Measurements from ENCODE around the gene SLC29A3. TPM values are rescaled to one million over a fixed set of nuclear protein-coding genes. Genes with fewer than 3 reads are reported as not detected.

Gene SLC29A3
- total RNA-seq (ENCODE audit: low replicate concordance) = 2.5 and 9.0 TPM in 2 replicates

- no peaks in the 10 kb centered on the region for H3K36me3 ChIP-seq
- peak; percentile 94 for DNase-seq (ENCODE audit: low spot score)
- no peaks in the 10 kb centered on the region for H3K27me3 ChIP-seq
- H3K4me1 ChIP-seq = peaks cover 33% of the 10 kb centered on the region
- H3K27ac ChIP-seq = no peak within 1 kb of the TSS
- peaks cover 34% of the 10 kb centered on the region for H3K4me1 Mint-ChIP-seq
- peak within 1 kb of the TSS; percentile 96 for H3K4me3 Mint-ChIP-seq
- H3K27ac Mint-ChIP-seq = no peak within 1 kb of the TSS
- H4K20me1 ChIP-seq (ENCODE audit: low read depth) = no peaks in the 10 kb centered on the region
- H2AFZ ChIP-seq (replicated peaks) = peak within 1 kb of the TSS; percentile 99
- no peaks in the 10 kb centered on the region for H3K27me3 Mint-ChIP-seq (ENCODE audit: insufficient read depth, low read depth)
- no peak within 1 kb of the TSS for H3K9ac ChIP-seq
- H3K4me3 ChIP-seq = peak within 1 kb of the TSS; percentile 84
- no peak for TF ChIP-seq EZH2 (IDR thresholded peaks at IDR 0.05)
- TF ChIP-seq EZH2phosphoT487 (IDR thresholded peaks at IDR 0.05) = no peak
- TF ChIP-seq CTCF (IDR thresholded peaks at IDR 0.05) = peak; percentile 75
- no peaks in the 10 kb centered on the region for H3K9me3 ChIP-seq (ENCODE audit: low read depth)
- peak within 1 kb of the TSS; percentile 90 for H3K4me2 ChIP-seq
- H3K36me3 Mint-ChIP-seq = peaks cover 2% of the 10 kb centered on the region
- H3K9me3 Mint-ChIP-seq = no peaks in the 10 kb centered on the region
- H3K79me2 ChIP-seq (ENCODE audit: low read depth) = no peaks in the 10 kb centered on the region
- peaks cover 20% of the 10 kb centered on the region for H3F3A ChIP-seq (ENCODE audit: low read depth)
Measured at GRCh38 chr10:71319042-71319799, at the start of gene SLC29A3. TSS of gene SLC29A3 (plus strand) at chr10:71319259. CDS start at chr10:71319310, 51 bp downstream.

DNA sequence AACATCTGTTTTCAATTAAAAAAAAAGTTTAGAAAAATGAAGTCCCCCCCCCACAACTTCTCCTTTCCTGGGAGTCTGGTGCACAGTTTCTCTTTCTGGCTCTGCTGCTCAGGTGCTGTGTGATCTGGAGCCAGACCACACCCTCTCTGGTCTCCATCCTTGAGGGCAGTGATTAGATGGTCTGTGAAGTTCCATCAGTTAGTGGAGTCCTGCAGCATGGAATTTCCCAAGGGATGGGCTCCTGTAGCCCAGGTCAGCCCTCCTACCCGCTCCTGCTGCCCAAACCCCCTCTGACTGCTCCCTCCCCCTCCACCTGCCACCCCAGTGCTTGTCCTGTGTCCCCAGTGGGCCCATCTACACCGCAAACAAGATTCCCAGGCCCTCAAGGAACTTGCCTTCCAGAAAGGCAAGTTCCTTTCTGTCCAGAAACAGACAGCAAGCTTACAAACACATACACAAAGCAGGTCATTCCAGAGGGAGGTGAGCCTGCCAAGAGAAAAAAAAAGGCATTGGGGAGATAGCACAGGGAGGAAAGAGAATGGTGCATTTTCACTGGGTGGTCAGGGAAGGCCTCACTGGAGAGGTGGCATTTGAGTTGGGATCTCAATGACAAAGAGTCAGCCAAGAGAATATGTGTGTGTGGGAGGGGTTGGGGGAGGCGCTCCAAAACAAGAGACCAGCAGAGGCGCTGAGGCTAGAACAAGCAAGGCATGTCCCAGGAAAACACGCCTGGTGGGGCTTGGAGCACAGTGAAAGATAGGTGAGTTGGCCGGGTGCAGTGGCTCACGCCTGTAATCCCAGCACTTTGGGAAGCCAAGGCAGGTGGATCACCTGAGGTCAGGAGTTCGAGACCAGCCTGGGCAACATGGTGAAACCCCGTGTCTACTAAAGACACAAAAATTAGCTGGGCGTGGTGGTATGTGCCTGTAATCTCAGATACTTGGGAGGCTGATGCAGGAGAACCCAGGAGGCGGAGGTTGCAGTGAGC is 49.5 kb upstream of the SLC29A3 start:
- Histone ChIP-seq H2AFZ (replicated peaks) (peak overlapping the region; percentile 55), H3K4me2 (peak overlapping the region; percentile 36), H3K4me3 (no peak overlapping the region), H4K20me1 (ENCODE audit: low read depth) (no peaks in the 10 kb centered on the region), H3K36me3 (no peaks in the 10 kb centered on the region), H3K79me2 (ENCODE audit: low read depth) (no peaks in the 10 kb centered on the region), H3K9ac (no peak overlapping the region), H3K4me1 (peaks cover 8% of the 10 kb centered on the region), H3K27me3 (no peaks in the 10 kb centered on the region), H3K27ac (peak overlapping the region; percentile 39), H3F3A (ENCODE audit: low read depth) (peaks cover 13% of the 10 kb centered on the region), H3K9me3 (ENCODE audit: low read depth) (no peaks in the 10 kb centered on the region)
- Mint-ChIP-seq H3K4me1 (peaks cover 34% of the 10 kb centered on the region), H3K27me3 (ENCODE audit: insufficient read depth, low read depth) (peaks cover 16% of the 10 kb centered on the region), H3K27ac (no peak overlapping the region), H3K36me3 (no peaks in the 10 kb centered on the region), H3K4me3 (no peak overlapping the region), H3K9me3 (no peaks in the 10 kb centered on the region)
- TF ChIP-seq EZH2phosphoT487 (IDR thresholded peaks at IDR 0.05) = no peak
- TF ChIP-seq CTCF (IDR thresholded peaks at IDR 0.05) = no peak
- TF ChIP-seq EZH2 (IDR thresholded peaks at IDR 0.05) = no peak
- peak; percentile 68 for DNase-seq (ENCODE audit: low spot score)

GRCh38 chr10:71270301-71271220 is 48.5 kb upstream of the SLC29A3 start:
- H3K4me3 ChIP-seq = no peak overlapping the region
- H3K9me3 ChIP-seq (ENCODE audit: low read depth) = no peaks in the 10 kb centered on the region
- H2AFZ ChIP-seq (replicated peaks) = no peak overlapping the region
- no peaks in the 10 kb centered on the region for H4K20me1 ChIP-seq (ENCODE audit: low read depth)
- no peaks in the 10 kb centered on the region for H3K36me3 ChIP-seq
- no peak overlapping the region for H3K9ac ChIP-seq
- peaks cover 13% of the 10 kb centered on the region for H3K4me1 ChIP-seq
- no peak overlapping the region for H3K27ac ChIP-seq
- peaks cover 13% of the 10 kb centered on the region for H3F3A ChIP-seq (ENCODE audit: low read depth)
- H3K9me3 Mint-ChIP-seq = no peaks in the 10 kb centered on the region
- no peak for TF ChIP-seq EZH2phosphoT487 (IDR thresholded peaks at IDR 0.05)
- TF ChIP-seq CTCF (IDR thresholded peaks at IDR 0.05) = peak; percentile 71
- peaks cover 16% of the 10 kb centered on the region for H3K27me3 Mint-ChIP-seq (ENCODE audit: insufficient read depth, low read depth)
- peaks cover 40% of the 10 kb centered on the region for H3K4me1 Mint-ChIP-seq
- H3K4me3 Mint-ChIP-seq = no peak overlapping the region
- H3K27ac Mint-ChIP-seq = no peak overlapping the region
- DNase-seq (ENCODE audit: low spot score) = peak; percentile 90
- no peaks in the 10 kb centered on the region for H3K27me3 ChIP-seq
- H3K4me2 ChIP-seq = no peak overlapping the region
- H3K36me3 Mint-ChIP-seq = no peaks in the 10 kb centered on the region
- H3K79me2 ChIP-seq (ENCODE audit: low read depth) = no peaks in the 10 kb centered on the region

All from neural progenitor cell (in vitro differentiated cells).